Hematopoietic multipotent progenitor cell treated with erythropoietin and hydrocortisone succinate and interleukin-3 and kit ligand, for 6 days (in vitro differentiated cells): ENCODE data around the gene COL4A1.

Experiments used
- DNase-seq: peaks from one replicate; pipeline ENCODE4 v3.0.0-alpha.2; 2015

Gene COL4A1

DNA sequence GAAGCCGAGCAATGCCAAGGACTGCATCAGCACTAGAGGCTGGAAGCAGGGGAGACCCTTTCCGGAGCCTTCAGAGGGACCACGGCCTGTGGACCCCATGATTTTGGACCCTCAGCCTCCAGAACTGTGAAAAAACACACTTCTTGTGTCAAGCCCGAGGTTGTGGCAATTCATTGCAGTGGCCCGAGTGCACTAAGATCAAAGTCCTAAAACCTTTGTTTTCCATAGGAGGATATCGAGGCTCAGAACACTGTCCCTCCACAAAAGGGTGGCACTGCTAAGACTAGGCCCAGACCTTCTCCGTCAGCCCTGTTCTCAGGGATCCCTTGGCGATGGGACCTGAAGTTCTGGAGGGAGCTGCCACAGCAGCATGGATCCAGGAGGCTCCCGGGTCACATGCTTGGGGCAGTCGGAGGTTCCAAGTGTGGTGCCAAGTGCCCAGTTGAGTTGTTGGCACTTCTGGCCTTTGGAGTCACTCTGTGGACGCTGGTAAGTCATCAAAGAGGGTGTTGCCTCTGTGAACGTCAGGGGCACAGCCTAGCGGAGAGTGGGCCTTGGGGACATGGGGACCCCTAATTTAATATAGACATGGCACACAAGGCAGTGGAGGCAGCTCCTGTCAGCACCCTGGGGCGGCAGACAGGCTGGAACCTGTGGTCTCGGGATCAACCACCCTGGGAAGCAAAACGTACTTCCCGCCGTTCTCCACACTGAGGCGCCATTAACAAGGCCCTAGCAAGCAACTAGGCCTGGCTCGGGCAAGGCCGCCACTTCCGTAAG lies 199.2 kb downstream of the COL4A1 start:
- DNase-seq = no peak

DNA sequence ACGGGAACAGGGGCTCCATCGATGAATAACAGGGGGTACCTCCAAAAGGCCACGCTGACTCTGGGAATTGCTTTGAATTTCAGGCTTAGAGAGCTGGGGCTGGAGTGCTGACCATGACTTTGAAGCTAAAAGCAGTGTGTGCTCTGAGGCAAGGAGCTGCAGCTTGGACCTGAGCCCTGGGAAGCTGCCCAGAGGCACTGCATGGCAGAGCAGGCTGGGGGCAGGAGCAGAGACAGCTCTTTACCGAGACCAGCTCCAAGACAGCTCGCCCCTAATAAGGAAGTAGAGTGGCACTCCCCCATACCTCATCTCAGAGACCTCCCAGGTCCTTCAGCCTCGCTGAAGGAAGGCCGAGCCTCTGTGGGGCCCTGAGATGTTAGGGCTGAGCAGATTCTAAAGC lies 200.2 kb downstream of the COL4A1 start:
- DNase-seq = no peak

GRCh38 chr13:110105136-110105535 lies 201.8 kb downstream of the COL4A1 start:
- DNase-seq = no peak

GRCh38 chr13:110103534-110103933 lies 203.4 kb downstream of the COL4A1 start:
- no peak for DNase-seq

DNA sequence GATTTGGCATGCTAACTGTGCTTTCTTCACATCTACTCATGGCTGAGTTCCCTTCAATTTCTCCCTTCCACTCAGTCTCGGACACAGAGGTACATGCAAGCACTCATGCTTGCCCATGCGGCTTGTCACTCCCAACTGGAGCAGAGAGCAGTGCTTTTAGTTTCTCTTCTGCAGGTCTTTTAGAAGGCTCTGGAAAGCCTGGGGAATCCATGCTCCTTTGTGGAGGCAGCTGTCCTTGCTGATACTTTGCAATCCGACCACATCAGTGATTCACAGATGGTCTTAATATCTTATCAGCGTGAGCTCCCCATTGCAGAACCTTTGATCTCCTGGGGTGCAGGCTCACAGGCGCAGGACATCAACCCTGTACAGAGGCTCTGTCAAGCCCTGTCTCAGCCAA lies 203.9 kb downstream of the COL4A1 start:
- no peak for DNase-seq

- DNase-seq = no peak
Observed at GRCh38 chr13:110102053-110102452, 204.9 kb downstream of the COL4A1 start.

- no peak for DNase-seq
Observed at GRCh38 chr13:110099922-110100321, 207.0 kb downstream of the COL4A1 start.
